GM12878 (cell line): Measurements from ENCODE around the gene RCCD1. TPM values are rescaled to one million over a fixed set of nuclear protein-coding genes. Genes with fewer than 3 reads are reported as not detected.

ENCODE experiments used
- ATAC-seq: fragments of 200-7000 bp; cut with Tn5 transposase; 3 replicates; pipeline ENCODE4 v1.9.1; 2020; ENCODE audit warnings: mild to moderate bottlenecking, moderate library complexity
- BruUV-seq: library from RNA; stranded (reverse); fragments of 400-500 nt; replicated peaks from 2 replicates; lab custom pipeline; 2021; lab: Mats Ljungman, UMichigan
- CTCF ChIA-PET: fragments of 300-600 bp; sonication (Branson Sonifier 250); formaldehyde crosslinking; extraction: SDS; loops from one replicate; lab custom pipeline; 2021; ENCODE audit warnings: inconsistent platforms; lab: Yijun Ruan, JAX
- POLR2A ChIA-PET: fragments of 350-600 bp; formaldehyde crosslinking; extraction: SDS; loops from one replicate; lab custom pipeline; 2021; ENCODE audit warnings: inconsistent platforms; lab: Charles Lee
- RAD21 ChIA-PET: fragments of 300-600 bp; sonication (Branson Sonifier 250); formaldehyde crosslinking; loops from one replicate; lab custom pipeline; 2023; ENCODE audit warnings: antibody characterized with exemption; ENCODE audit not compliant: unreplicated experiment; lab: Charles Lee
- SMC1A ChIA-PET: fragments of 300-600 bp; sonication (Branson Sonifier 250); formaldehyde crosslinking; loops from one replicate; lab custom pipeline; 2023; ENCODE audit not compliant: unreplicated experiment, uncharacterized antibody; lab: Charles Lee
- DNase-seq: peaks from one replicate; pipeline ENCODE4 v3.0.0-alpha.2; 2011; ENCODE audit warnings: low read depth, low spot score
- FAIRE-seq: peaks from 3 replicates; lab custom pipeline; 2011; peaks lifted over from hg19 to GRCh38; lab: Jason Lieb, UNC
- H2AFZ ChIP-seq: 2 replicates; pipeline ENCODE4 v1.6.0; 2011; ENCODE audit warnings: low read depth, low read length, control low read depth; ENCODE audit not compliant: control insufficient read depth
- H3K27ac ChIP-seq: 2 replicates; pipeline ENCODE4 v1.5.1; 2011; ENCODE audit warnings: control low read depth; ENCODE audit not compliant: control insufficient read depth, insufficient read depth
- H3K27me3 ChIP-seq, 2 experiments: replicated peaks in 1 of 2; 2 replicates each; pipeline versions ENCODE4 v1.6.0 to v1.6.1; 2011; ENCODE audit warnings: low read length in 1 of 2; ENCODE audit not compliant: control insufficient read depth in 2 of 2, insufficient read depth in 2 of 2
- H3K36me3 ChIP-seq, 2 experiments: 2 replicates each; pipeline ENCODE4 v1.5.1; 2011; ENCODE audit warnings: low read length in 1 of 2; ENCODE audit not compliant: control insufficient read depth in 2 of 2, insufficient read depth in 2 of 2
- H3K4me1 ChIP-seq: 2 replicates; pipeline ENCODE4 v1.6.1; 2011; ENCODE audit warnings: mild to moderate bottlenecking, low read length, moderate library complexity, mixed read lengths; ENCODE audit not compliant: control insufficient read depth, insufficient read depth
- H3K4me2 ChIP-seq: 2 replicates; pipeline ENCODE4 v1.6.0; 2011; ENCODE audit warnings: control low read depth; ENCODE audit not compliant: control insufficient read depth, insufficient read depth
- H3K4me3 ChIP-seq: fragments of 200-600 bp; sonication (generic); 2 replicates; pipeline ENCODE4 v1.5.1; 2016
- H3K79me2 ChIP-seq: 2 replicates; pipeline ENCODE4 v1.6.0; 2011; ENCODE audit warnings: low read length; ENCODE audit not compliant: control insufficient read depth, insufficient read depth
- H3K9ac ChIP-seq: 2 replicates; pipeline ENCODE4 v1.8.0; 2011; ENCODE audit warnings: low read length, control low read depth, mixed read lengths; ENCODE audit not compliant: control insufficient read depth, insufficient read depth
- H3K9me3 ChIP-seq: replicated peaks from 3 replicates; pipeline ENCODE4 v1.5.1; 2011; ENCODE audit warnings: mild to moderate bottlenecking, low read length; ENCODE audit not compliant: control insufficient read depth, insufficient read depth
- H4K20me1 ChIP-seq: 2 replicates; pipeline ENCODE4 v1.6.0; 2011; ENCODE audit not compliant: control insufficient read depth, insufficient read depth
- CBFB ChIP-seq: IDR thresholded peaks from 2 replicates; pipeline ENCODE4 v1.6.1; 2016; ENCODE audit warnings: antibody characterized with exemption, low read depth
- CREB1 ChIP-seq: IDR thresholded peaks from 2 replicates; pipeline ENCODE4 v1.6.1; 2012; ENCODE audit warnings: low read depth, mild to moderate bottlenecking, inconsistent platforms
- DPF2 ChIP-seq: fragments of 450-650 bp; IDR thresholded peaks from 2 replicates; pipeline ENCODE4 v1.6.1; 2017; ENCODE audit warnings: mild to moderate bottlenecking
- HDAC6 ChIP-seq: fragments of 200-600 bp; sonication (generic); IDR thresholded peaks from one replicate; pipeline ENCODE4 v1.8.0; 2017; ENCODE audit warnings: antibody characterized with exemption; ENCODE audit not compliant: unreplicated experiment
- NFYA ChIP-seq: IDR thresholded peaks from 2 replicates; pipeline ENCODE4 v1.6.1; 2011; ENCODE audit warnings: low read depth, mild to moderate bottlenecking, low read length, improper control_type of control experiment, borderline replicate concordance
- PAX8 ChIP-seq: fragments of 450-650 bp; IDR thresholded peaks from 2 replicates; pipeline ENCODE4 v1.6.1; 2017; ENCODE audit warnings: mild to moderate bottlenecking, moderate library complexity
- RAD21 ChIP-seq: IDR thresholded peaks from 2 replicates; pipeline ENCODE4 v1.6.1; 2011; ENCODE audit warnings: mild to moderate bottlenecking, low read depth, low read length, moderate library complexity; ENCODE audit not compliant: insufficient read depth
- RCOR1 ChIP-seq: conservative IDR thresholded peaks from 2 replicates; pipeline ENCODE4 v1.6.1; 2012; ENCODE audit warnings: low read depth, low read length, improper control_type of control experiment
- SMAD5 ChIP-seq: IDR thresholded peaks from 2 replicates; pipeline ENCODE4 v1.6.1; 2016; ENCODE audit warnings: antibody characterized with exemption, low read depth
- ZNF274 ChIP-seq: IDR thresholded peaks from one replicate; pipeline ENCODE4 v1.8.0; 2011; ENCODE audit not compliant: insufficient read length, insufficient read depth
- ZNF384 ChIP-seq: IDR thresholded peaks from 2 replicates; pipeline ENCODE4 v1.6.1; 2012; ENCODE audit warnings: low read depth, mild to moderate bottlenecking, low read length, improper control_type of control experiment, borderline replicate concordance
- WGBS: methylation state at CpG from one replicate; pipeline ENCODE4 v1.1.6; 2016; ENCODE audit warnings: low lambda C conversion rate; ENCODE audit not compliant: insufficient replicate concordance, insufficient coverage; ENCODE audit errors: missing lambda C conversion rate; 5-methylcytosine and 5-hydroxymethylcytosine counted together
- in situ Hi-C: fragments of 300-500 bp; cut with MboI; formaldehyde crosslinking; loops from 9 replicates; pipeline ENCODE4 v1.14.3; 2018; ENCODE audit warnings: mixed read lengths
- intact Hi-C: fragments of 100-400 bp; cut with micrococcal nuclease; formaldehyde crosslinking; loops from one replicate; pipeline ENCODE4 v1.14.2; 2022; ENCODE audit not compliant: unreplicated experiment
- polyA plus RNA-seq, 11 experiments: library from polyadenylated mRNA; depleted of rRNA in 4 of 11; unstranded in 6 of 11; stranded (reverse) in 5 of 11; fragments of >200 nt; fragmentation: Nextera tagmentation in 4 of 11; fragmentation: Illumina TruSeq in 1 of 11; extraction: Ambion mirVana in 4 of 11; extraction: Trizol in 1 of 11; gene quantifications; 1 replicate in 1 of 11; 2 replicates in 10 of 11; pipeline versions ENCODE4 v1.2.1 to v1.2.3, GENCODE V29; 2011 to 2016; ENCODE audit warnings: inconsistent platforms in 2 of 11, missing spikeins in 2 of 11, low read depth in 1 of 11
- total RNA-seq, 4 experiments: library from RNA; depleted of rRNA in 3 of 4; stranded (reverse); fragments of >200 nt in 3 of 4; fragmentation: Illumina TruSeq in 1 of 4; extraction: Trizol in 1 of 4; gene quantifications; 2 replicates each; pipeline versions ENCODE4 v1.2.1 to v1.2.3, GENCODE V29; 2013 to 2021
- TF ChIP-seq, protein P1 (sequence below): IDR thresholded peaks from 2 replicates; pipeline ENCODE4 v1.6.1; 2011; ENCODE audit warnings: borderline replicate concordance, low read depth, mild to moderate bottlenecking, moderate library complexity, low read length; ENCODE audit not compliant: insufficient read depth, poor library complexity, severe bottlenecking
- TF ChIP-seq, protein P2 (sequence below): fragments of 450-650 bp; IDR thresholded peaks from 2 replicates; pipeline ENCODE4 v1.6.1; 2017; ENCODE audit warnings: mild to moderate bottlenecking
- TF ChIP-seq, protein P3 (sequence below): fragments of 450-650 bp; IDR thresholded peaks from 2 replicates; pipeline ENCODE4 v1.6.1; 2018; ENCODE audit warnings: borderline replicate concordance, mild to moderate bottlenecking; ENCODE audit not compliant: partially characterized antibody

The RCCD1 gene
- total and polyA plus RNA-seq, 10 of the 15 experiments (the other 5 are each of a cell fraction or from before 2014, with no cell fraction given): 5.2 to 30.4 (median 20.9) TPM

DNA sequence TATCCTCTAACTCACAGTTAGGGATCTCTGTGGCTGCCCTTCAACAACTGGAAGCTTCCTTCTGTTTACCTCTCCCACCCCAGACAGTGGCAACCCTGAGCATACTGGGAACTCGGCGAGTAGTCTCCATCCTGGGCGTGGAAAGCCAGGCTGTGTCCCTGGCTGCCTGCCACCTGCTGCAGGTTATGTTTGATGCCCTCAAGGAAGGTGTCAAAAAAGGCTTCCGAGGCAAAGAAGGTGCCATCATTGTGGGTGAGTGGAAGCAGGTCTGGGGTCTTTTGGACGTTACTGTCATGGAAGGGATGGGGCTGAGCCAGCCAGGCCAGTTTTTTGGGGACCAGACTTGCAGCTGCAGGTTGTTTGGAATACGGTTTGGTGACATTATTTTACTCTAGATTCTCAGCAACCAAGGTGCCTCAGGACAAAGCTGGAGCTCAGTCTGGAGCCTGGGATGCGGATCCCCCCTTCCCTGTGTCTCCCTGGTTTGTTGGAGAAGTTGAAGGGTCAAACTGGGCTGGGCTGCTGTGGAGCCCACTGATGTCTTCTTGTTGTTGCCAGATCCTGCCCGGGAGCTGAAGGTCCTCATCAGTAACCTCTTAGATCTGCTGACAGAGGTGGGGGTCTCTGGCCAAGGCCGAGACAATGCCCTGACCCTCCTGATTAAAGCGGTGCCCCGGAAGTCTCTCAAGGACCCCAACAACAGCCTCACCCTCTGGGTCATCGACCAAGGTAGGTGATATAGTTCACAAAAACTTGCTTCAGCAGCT is 12.1 kb upstream of the RCCD1 start:
- H3K9me3 ChIP-seq: no peaks in the 10 kb centered on the region
- POLR2A ChIA-PET: interaction anchor here (0.6 to 0.7 kb wide), 2 partner anchors 16 to 26 kb away, joined by 4 to 5 read pairs; no protein-coding TSS in a partner anchor
- H3K4me2 ChIP-seq: no peak overlapping the region
- ATAC-seq (no peak), FAIRE-seq (no peak), DNase-seq (no peak)
- H3K27me3 ChIP-seq: no peaks in the 10 kb centered on the region
- CTCF ChIA-PET: interaction anchor here (0.9 to 2.6 kb wide), 5 partner anchors 8 to 29 kb away, joined by 3 to 16 read pairs (median 4); partner anchors contain the start of genes HDDC3, RCCD1 and UNC45A
- H3K4me3 ChIP-seq: no peak overlapping the region
- WGBS: 95% methylated on average over 12 of the region's 12 CpGs
- H3K27ac ChIP-seq: no peak overlapping the region
- SMC1A ChIA-PET: no interaction called here
- TF ChIP-seq HDAC6 (no peak), RAD21 (no peak), PAX8 (no peak), CREB1 (no peak), ZNF274 (no peak), ZNF384 (no peak), NFYA (no peak), RCOR1 (no peak), SMAD5 (no peak), DPF2 (no peak), CBFB (no peak)
- TF ChIP-seq, protein P1, sequence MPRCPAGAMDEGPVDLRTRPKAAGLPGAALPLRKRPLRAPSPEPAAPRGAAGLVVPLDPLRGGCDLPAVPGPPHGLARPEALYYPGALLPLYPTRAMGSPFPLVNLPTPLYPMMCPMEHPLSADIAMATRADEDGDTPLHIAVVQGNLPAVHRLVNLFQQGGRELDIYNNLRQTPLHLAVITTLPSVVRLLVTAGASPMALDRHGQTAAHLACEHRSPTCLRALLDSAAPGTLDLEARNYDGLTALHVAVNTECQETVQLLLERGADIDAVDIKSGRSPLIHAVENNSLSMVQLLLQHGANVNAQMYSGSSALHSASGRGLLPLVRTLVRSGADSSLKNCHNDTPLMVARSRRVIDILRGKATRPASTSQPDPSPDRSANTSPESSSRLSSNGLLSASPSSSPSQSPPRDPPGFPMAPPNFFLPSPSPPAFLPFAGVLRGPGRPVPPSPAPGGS: no peak
- TF ChIP-seq, protein P2, sequence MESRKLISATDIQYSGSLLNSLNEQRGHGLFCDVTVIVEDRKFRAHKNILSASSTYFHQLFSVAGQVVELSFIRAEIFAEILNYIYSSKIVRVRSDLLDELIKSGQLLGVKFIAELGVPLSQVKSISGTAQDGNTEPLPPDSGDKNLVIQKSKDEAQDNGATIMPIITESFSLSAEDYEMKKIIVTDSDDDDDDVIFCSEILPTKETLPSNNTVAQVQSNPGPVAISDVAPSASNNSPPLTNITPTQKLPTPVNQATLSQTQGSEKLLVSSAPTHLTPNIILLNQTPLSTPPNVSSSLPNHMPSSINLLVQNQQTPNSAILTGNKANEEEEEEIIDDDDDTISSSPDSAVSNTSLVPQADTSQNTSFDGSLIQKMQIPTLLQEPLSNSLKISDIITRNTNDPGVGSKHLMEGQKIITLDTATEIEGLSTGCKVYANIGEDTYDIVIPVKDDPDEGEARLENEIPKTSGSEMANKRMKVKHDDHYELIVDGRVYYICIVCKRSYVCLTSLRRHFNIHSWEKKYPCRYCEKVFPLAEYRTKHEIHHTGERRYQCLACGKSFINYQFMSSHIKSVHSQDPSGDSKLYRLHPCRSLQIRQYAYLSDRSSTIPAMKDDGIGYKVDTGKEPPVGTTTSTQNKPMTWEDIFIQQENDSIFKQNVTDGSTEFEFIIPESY: no peak
- TF ChIP-seq, protein P3, sequence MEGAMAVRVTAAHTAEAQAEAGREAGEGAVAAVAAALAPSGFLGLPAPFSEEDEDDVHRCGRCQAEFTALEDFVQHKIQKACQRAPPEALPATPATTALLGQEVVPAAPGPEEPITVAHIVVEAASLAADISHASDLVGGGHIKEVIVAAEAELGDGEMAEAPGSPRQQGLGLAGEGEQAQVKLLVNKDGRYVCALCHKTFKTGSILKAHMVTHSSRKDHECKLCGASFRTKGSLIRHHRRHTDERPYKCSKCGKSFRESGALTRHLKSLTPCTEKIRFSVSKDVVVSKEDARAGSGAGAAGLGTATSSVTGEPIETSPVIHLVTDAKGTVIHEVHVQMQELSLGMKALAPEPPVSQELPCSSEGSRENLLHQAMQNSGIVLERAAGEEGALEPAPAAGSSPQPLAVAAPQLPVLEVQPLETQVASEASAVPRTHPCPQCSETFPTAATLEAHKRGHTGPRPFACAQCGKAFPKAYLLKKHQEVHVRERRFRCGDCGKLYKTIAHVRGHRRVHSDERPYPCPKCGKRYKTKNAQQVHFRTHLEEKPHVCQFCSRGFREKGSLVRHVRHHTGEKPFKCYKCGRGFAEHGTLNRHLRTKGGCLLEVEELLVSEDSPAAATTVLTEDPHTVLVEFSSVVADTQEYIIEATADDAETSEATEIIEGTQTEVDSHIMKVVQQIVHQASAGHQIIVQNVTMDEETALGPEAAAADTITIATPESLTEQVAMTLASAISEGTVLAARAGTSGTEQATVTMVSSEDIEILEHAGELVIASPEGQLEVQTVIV: no peak
- H2AFZ ChIP-seq: no peak overlapping the region
- intact Hi-C loops (no loop called here), in situ Hi-C loops (no loop called here)
- RAD21 ChIA-PET: no interaction called here
- no peak overlapping the region for H3K9ac ChIP-seq
- H3K36me3 ChIP-seq: peaks cover 17 to 40% of the 10 kb centered on the region in 2 experiments
- H3K79me2 ChIP-seq: no peaks in the 10 kb centered on the region
- no peaks in the 10 kb centered on the region for H3K4me1 ChIP-seq
- BruUV-seq: no TSS peak
- H4K20me1 ChIP-seq: no peaks in the 10 kb centered on the region
